Measurements from ENCODE around the gene TCF25. TPM values are rescaled to one million over a fixed set of nuclear protein-coding genes. Genes with fewer than 3 reads are reported as not detected.
"Not testable (repeated sequence)": the region's sequence is repeated elsewhere in the genome, so short reads cannot be mapped to it uniquely, and the experiment has no call there.

TCF25 gene
- total RNA-seq, 2 experiments from 2014 or later, result 167 to 192 TPM

- Mint-ChIP-seq H3K27me3 (peaks cover 2% of the 10 kb centered on the region), H3K4me3 (no peak overlapping the region), H3K4me1 (peaks cover 26% of the 10 kb centered on the region), H3K36me3 (ENCODE audit: low read depth) (peaks cover 34% of the 10 kb centered on the region), H3K27ac (no peak overlapping the region), H3K9me3 (no peaks in the 10 kb centered on the region)
- ChIA-PET CTCF (interaction anchor here (0.6 kb wide), 2 partner anchors 85 to 99 kb away, joined by 3 read pairs; no protein-coding TSS in a partner anchor), POLR2A (no interaction called here)
- DNase-seq, result no peak
Observed at GRCh38 chr16:89913408-89914387, 40.3 kb downstream of the TCF25 start.

- Mint-ChIP-seq H3K4me1 (peaks cover 33% of the 10 kb centered on the region), H3K27me3 (peaks cover 11% of the 10 kb centered on the region), H3K36me3 (ENCODE audit: low read depth) (peaks cover 26% of the 10 kb centered on the region)
- POLR2A ChIA-PET, H3K9me3 Mint-ChIP-seq, H3K27ac Mint-ChIP-seq, H3K4me3 Mint-ChIP-seq, DNase-seq, CTCF ChIA-PET: not testable (repeated sequence)
Observed at GRCh38 chr16:89914642-89915285, 41.4 kb downstream of the TCF25 start.

- no peak overlapping the region for H3K4me3 Mint-ChIP-seq
- H3K4me1 Mint-ChIP-seq, result peaks cover 33% of the 10 kb centered on the region
- peaks cover 18% of the 10 kb centered on the region for H3K36me3 Mint-ChIP-seq (ENCODE audit: low read depth)
- CTCF ChIA-PET, result no interaction called here
- no peak for DNase-seq
- no peak overlapping the region for H3K27ac Mint-ChIP-seq
- POLR2A ChIA-PET, result no interaction called here
- no peaks in the 10 kb centered on the region for H3K9me3 Mint-ChIP-seq
- peaks cover 18% of the 10 kb centered on the region for H3K27me3 Mint-ChIP-seq
Observed at GRCh38 chr16:89915303-89916232, 42.2 kb downstream of the TCF25 start.

GRCh38 chr16:89917773-89918452, 44.5 kb downstream of the TCF25 start:
- no peaks in the 10 kb centered on the region for H3K9me3 Mint-ChIP-seq
- peak; percentile 92 for DNase-seq
- H3K27me3 Mint-ChIP-seq, result peaks cover 29% of the 10 kb centered on the region
- ChIA-PET CTCF (interaction anchor here (0.6 to 1.0 kb wide), 2 partner anchors 8 to 1446 kb away, joined by 5 read pairs; no protein-coding TSS in a partner anchor), POLR2A (interaction anchor here (1.0 to 3.4 kb wide), 3 partner anchors 10 to 46 kb away, joined by 3 to 21 read pairs (median 8); partner anchors contain the start of gene TCF25)
- H3K36me3 Mint-ChIP-seq (ENCODE audit: low read depth), result peaks cover 7% of the 10 kb centered on the region
- peaks cover 52% of the 10 kb centered on the region for H3K4me1 Mint-ChIP-seq
- H3K27ac Mint-ChIP-seq, result peak overlapping the region; percentile 71
- peak overlapping the region; percentile 66 for H3K4me3 Mint-ChIP-seq

- peak within 1 kb of the TSS; percentile 66 for H3K4me3 Mint-ChIP-seq
- ChIA-PET CTCF (interaction anchor here (1.0 kb wide), 1 partner anchor 8 kb away, joined by 5 read pairs; no protein-coding TSS in a partner anchor), POLR2A (interaction anchor here (1.0 to 3.4 kb wide), 2 partner anchors 8 to 45 kb away, joined by 6 to 21 read pairs; partner anchors contain the start of gene TCF25)
- H3K9me3 Mint-ChIP-seq, result no peaks in the 10 kb centered on the region
- DNase-seq, result no peak
- H3K36me3 Mint-ChIP-seq (ENCODE audit: low read depth), result peaks cover 2% of the 10 kb centered on the region
- peaks cover 29% of the 10 kb centered on the region for H3K27me3 Mint-ChIP-seq
- H3K4me1 Mint-ChIP-seq, result peaks cover 52% of the 10 kb centered on the region
- peak within 1 kb of the TSS; percentile 71 for H3K27ac Mint-ChIP-seq
Observed at GRCh38 chr16:89918453-89919347, 45.3 kb downstream of the TCF25 start, which contains the start of gene MC1R. Gene MC1R, plus strand, starts transcription at chr16:89918862. Its CDS starts 397 bp downstream, at chr16:89919259.

- peaks cover 36% of the 10 kb centered on the region for H3K27me3 Mint-ChIP-seq
- peak overlapping the region; percentile 35 for H3K27ac Mint-ChIP-seq
- peaks cover 2% of the 10 kb centered on the region for H3K36me3 Mint-ChIP-seq (ENCODE audit: low read depth)
- ChIA-PET CTCF (interaction anchor here (1.5 kb wide), 1 partner anchor 10 kb away, joined by 3 read pairs; no protein-coding TSS in a partner anchor), POLR2A (interaction anchor here (3.4 kb wide), 1 partner anchor 47 kb away, joined by 21 read pairs; the partner anchor contains the start of gene TCF25)
- H3K9me3 Mint-ChIP-seq, result no peaks in the 10 kb centered on the region
- peak overlapping the region; percentile 21 for H3K4me3 Mint-ChIP-seq
- peaks cover 55% of the 10 kb centered on the region for H3K4me1 Mint-ChIP-seq
- DNase-seq, result no peak
Observed at GRCh38 chr16:89919535-89920406, 46.4 kb downstream of the TCF25 start.

- H3K4me1 Mint-ChIP-seq, result peaks cover 59% of the 10 kb centered on the region
Observed at GRCh38 chr16:89920723-89921122, 47.3 kb downstream of the TCF25 start.

GRCh38 chr16:89921131-89921701, 47.8 kb downstream of the TCF25 start:
- no peaks in the 10 kb centered on the region for H3K36me3 Mint-ChIP-seq (ENCODE audit: low read depth)
- H3K4me1 Mint-ChIP-seq, result peaks cover 57% of the 10 kb centered on the region
- ChIA-PET POLR2A (interaction anchor here (1.0 to 2.2 kb wide), 6 partner anchors 28 to 198 kb away, joined by 3 to 8 read pairs (median 4); partner anchors contain the start of gene TCF25), CTCF (interaction anchor here (1.5 to 2.2 kb wide), 2 partner anchors 11 kb away, joined by 3 to 11 read pairs; no protein-coding TSS in a partner anchor)
- no peak for DNase-seq
- H3K27me3 Mint-ChIP-seq, result peaks cover 41% of the 10 kb centered on the region
- H3K4me3 Mint-ChIP-seq, result peak overlapping the region; percentile 75
- no peaks in the 10 kb centered on the region for H3K9me3 Mint-ChIP-seq
- H3K27ac Mint-ChIP-seq, result no peak overlapping the region

More at GRCh38 chr16:89920723-89921122, 47.3 kb downstream of the TCF25 start:
- ChIA-PET POLR2A (no interaction called here), CTCF (interaction anchor here (1.5 kb wide), 1 partner anchor 11 kb away, joined by 3 read pairs; no protein-coding TSS in a partner anchor)
- no peaks in the 10 kb centered on the region for H3K36me3 Mint-ChIP-seq (ENCODE audit: low read depth)
- no peak overlapping the region for H3K27ac Mint-ChIP-seq
- no peaks in the 10 kb centered on the region for H3K9me3 Mint-ChIP-seq
- DNase-seq, result no peak
- peaks cover 41% of the 10 kb centered on the region for H3K27me3 Mint-ChIP-seq
- no peak overlapping the region for H3K4me3 Mint-ChIP-seq

GRCh38 chr16:89921702-89922476, 48.5 kb downstream of the TCF25 start:
- POLR2A ChIA-PET, result interaction anchor here (1.0 to 2.2 kb wide), 10 partner anchors 11 to 198 kb away, joined by 3 to 8 read pairs (median 4); partner anchors contain the start of gene TCF25
- no peaks in the 10 kb centered on the region for H3K9me3 Mint-ChIP-seq
- CTCF ChIA-PET, result interaction anchor here (2.2 kb wide), 1 partner anchor 11 kb away, joined by 11 read pairs; no protein-coding TSS in a partner anchor
- H3K36me3 Mint-ChIP-seq (ENCODE audit: low read depth), result no peaks in the 10 kb centered on the region
- H3K4me3 Mint-ChIP-seq, result peak overlapping the region; percentile 75
- peak; percentile 54 for DNase-seq
- peak overlapping the region; percentile 70 for H3K27ac Mint-ChIP-seq
- H3K4me1 Mint-ChIP-seq, result peaks cover 60% of the 10 kb centered on the region
- H3K27me3 Mint-ChIP-seq, result peaks cover 41% of the 10 kb centered on the region
